UCSD-AML1 (cell line): ENCODE measurements around the gene ACER3.
A peak's percentile ranks its signal among the peaks of the same experiment; 100 is the strongest.
"Not testable (repeated sequence)": the region's sequence is repeated elsewhere in the genome, so short reads cannot be mapped to it uniquely, and the experiment has no call there.

Source experiments
- DNase-seq: peaks from one replicate; lab custom pipeline; 2025; ENCODE audit not compliant: unreplicated experiment; lab: John Stamatoyannopoulos, UW

Gene ACER3

GRCh38 chr11:76863196-76863777 lies 2.6 kb downstream of the ACER3 start:
- DNase-seq = peak; percentile 20

GRCh38 chr11:76872959-76873827 lies 12.5 kb downstream of the ACER3 start:
- no peak for DNase-seq

- no peak for DNase-seq
These were observed 17.3 kb downstream of the ACER3 start for GRCh38 chr11:76878014-76878413.

GRCh38 chr11:76880314-76880713 lies 19.6 kb downstream of the ACER3 start:
- DNase-seq = no peak

GRCh38 chr11:76880956-76881355 lies 20.2 kb downstream of the ACER3 start:
- DNase-seq = no peak

GRCh38 chr11:76885390-76886097 lies 24.8 kb downstream of the ACER3 start:
- peak; percentile 64 for DNase-seq

GRCh38 chr11:76888989-76889388 lies 28.3 kb downstream of the ACER3 start:
- DNase-seq = no peak

GRCh38 chr11:76889411-76889975 lies 28.8 kb downstream of the ACER3 start:
- no peak for DNase-seq

GRCh38 chr11:76890329-76890728 lies 29.6 kb downstream of the ACER3 start:
- no peak for DNase-seq

GRCh38 chr11:76891285-76891684 lies 30.6 kb downstream of the ACER3 start:
- DNase-seq = no peak

GRCh38 chr11:76891793-76892192 lies 31.1 kb downstream of the ACER3 start:
- no peak for DNase-seq

GRCh38 chr11:76892306-76892705 lies 31.6 kb downstream of the ACER3 start:
- DNase-seq = no peak

- no peak for DNase-seq
These were observed 36.5 kb downstream of the ACER3 start for GRCh38 chr11:76897233-76897632.

- DNase-seq = no peak
These were observed 40.4 kb downstream of the ACER3 start for GRCh38 chr11:76901144-76901543.

- DNase-seq = not testable (repeated sequence)
These were observed 40.9 kb downstream of the ACER3 start for GRCh38 chr11:76901622-76902021.

- DNase-seq = no peak
These were observed 41.6 kb downstream of the ACER3 start for GRCh38 chr11:76902121-76903014.

GRCh38 chr11:76903325-76903724 lies 42.6 kb downstream of the ACER3 start:
- no peak for DNase-seq

- DNase-seq = no peak
These were observed 50.1 kb downstream of the ACER3 start for GRCh38 chr11:76910620-76911414.

- no peak for DNase-seq
These were observed 50.7 kb downstream of the ACER3 start for GRCh38 chr11:76911415-76911808.

- no peak for DNase-seq
These were observed 56.0 kb downstream of the ACER3 start for GRCh38 chr11:76916712-76917111.
